ENCODE results near the gene MYL11.

The MYL11 gene

DNA sequence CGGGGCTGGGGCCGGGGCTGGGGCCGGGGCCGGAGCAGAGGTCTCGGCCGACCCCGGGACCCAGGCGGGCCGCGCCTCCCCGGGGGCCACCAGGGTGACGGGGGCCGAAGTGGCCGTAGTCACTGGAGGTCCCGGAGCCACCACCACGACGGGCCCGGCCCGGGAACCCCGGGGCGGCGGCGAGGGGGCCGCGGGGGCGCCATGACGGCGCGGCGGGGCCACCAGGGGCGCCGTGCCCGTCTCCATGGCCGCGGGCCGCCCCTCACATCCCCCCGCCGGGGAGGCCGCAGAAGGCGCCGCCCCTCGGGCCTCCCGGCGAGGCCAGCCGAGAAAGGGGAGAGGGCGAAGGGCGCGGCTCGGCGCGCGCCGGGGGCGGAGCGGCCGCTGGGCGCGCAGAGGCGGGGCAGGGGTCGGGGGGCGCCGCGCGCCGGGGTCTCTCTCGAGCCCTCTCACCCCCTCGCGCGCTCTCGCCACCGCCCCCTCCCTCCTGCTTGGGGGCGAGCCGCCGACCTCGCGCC is 4.6 kb upstream of the MYL11 start:
- H3K9me3 ChIP-seq (ENCODE audit: insufficient read depth, low read length, severe bottlenecking): no peaks in the 10 kb centered on the region
- no peak for ATAC-seq (ENCODE audit: insufficient read depth, low read depth)

DNA sequence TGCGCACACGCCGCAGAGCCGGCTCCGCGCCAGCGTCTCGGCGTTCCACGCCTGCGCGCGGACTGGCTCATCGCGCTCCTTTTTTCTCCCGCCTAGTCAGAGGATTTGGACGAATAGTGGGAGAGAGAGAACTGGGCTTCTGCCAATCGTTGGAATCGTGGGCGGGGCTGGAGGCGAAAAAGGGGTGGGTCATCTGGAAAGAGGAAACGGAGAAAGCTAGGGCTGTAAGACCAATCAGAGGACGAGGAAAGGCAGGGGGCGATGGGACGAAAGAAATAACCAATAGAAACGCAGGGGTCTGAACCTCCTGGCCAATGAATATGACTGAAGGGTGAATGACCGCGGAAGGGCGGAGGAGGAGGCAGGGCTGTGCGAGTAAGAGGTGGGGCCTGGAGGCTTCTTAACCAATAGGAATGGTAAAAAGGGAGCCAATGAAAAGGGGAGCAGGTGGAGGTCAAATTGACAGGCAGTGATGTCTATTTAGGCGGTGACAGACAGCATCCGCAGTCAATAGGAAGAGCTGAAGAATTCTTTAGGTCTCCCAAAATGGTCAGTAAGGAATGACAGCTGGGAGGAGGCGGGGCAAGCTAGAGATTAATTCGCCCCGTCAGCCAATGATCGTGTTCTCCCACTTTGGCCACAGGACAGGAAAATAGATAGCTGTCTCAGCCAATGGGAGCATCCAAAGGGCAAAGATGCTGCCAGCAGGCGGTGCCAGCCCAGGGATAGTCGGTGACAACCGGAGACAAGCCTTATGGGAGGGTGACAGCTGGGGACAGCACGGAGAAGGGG is 4.0 kb upstream of the MYL11 start, which contains the start of gene TBC1D10B:
Gene TBC1D10B, minus strand, starts transcription at position 39 of the 792 bp plus-strand sequence. CDS start 311 bp downstream, outside the sequence.
- H3K27me3 ChIP-seq (ENCODE audit: insufficient read depth, low read length, poor library complexity): no peaks in the 10 kb centered on the region
- H3K4me2 ChIP-seq (ENCODE audit: insufficient read depth, low read length): peak within 1 kb of the TSS; percentile 86
- peaks cover 24% of the 10 kb centered on the region for H4K20me1 ChIP-seq (ENCODE audit: insufficient read depth, low read length)
- H3K4me1 ChIP-seq (ENCODE audit: insufficient read depth, low read length): peaks cover 46% of the 10 kb centered on the region
- ATAC-seq (ENCODE audit: insufficient read depth, low read depth) (peak; percentile 83), DNase-seq (peak; percentile 100)
- peaks cover 43% of the 10 kb centered on the region for H3K79me2 ChIP-seq (ENCODE audit: insufficient read depth, low read length)
- peak within 1 kb of the TSS; percentile 73 to 76 for H3K4me3 ChIP-seq (ENCODE audit: low read depth in 1 of 2, low read length in 2 of 2)
- peak within 1 kb of the TSS; percentile 52 for H2AFZ ChIP-seq (ENCODE audit: low read depth, low read length)
- H3K9me3 ChIP-seq (ENCODE audit: insufficient read depth, low read length, severe bottlenecking): no peaks in the 10 kb centered on the region
- peak within 1 kb of the TSS; percentile 82 for H3K27ac ChIP-seq (ENCODE audit: low read length)
- H3K36me3 ChIP-seq (ENCODE audit: insufficient read depth, low read length): peaks cover 21% of the 10 kb centered on the region
- TF ChIP-seq, protein P1, sequence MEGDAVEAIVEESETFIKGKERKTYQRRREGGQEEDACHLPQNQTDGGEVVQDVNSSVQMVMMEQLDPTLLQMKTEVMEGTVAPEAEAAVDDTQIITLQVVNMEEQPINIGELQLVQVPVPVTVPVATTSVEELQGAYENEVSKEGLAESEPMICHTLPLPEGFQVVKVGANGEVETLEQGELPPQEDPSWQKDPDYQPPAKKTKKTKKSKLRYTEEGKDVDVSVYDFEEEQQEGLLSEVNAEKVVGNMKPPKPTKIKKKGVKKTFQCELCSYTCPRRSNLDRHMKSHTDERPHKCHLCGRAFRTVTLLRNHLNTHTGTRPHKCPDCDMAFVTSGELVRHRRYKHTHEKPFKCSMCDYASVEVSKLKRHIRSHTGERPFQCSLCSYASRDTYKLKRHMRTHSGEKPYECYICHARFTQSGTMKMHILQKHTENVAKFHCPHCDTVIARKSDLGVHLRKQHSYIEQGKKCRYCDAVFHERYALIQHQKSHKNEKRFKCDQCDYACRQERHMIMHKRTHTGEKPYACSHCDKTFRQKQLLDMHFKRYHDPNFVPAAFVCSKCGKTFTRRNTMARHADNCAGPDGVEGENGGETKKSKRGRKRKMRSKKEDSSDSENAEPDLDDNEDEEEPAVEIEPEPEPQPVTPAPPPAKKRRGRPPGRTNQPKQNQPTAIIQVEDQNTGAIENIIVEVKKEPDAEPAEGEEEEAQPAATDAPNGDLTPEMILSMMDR (IDR thresholded peaks at IDR 0.05; ENCODE audit: borderline replicate concordance, extremely low read depth, low read length, poor library complexity, severe bottlenecking): peak; percentile 59
- no peak for TF ChIP-seq EZH2 (IDR thresholded peaks at IDR 0.05; ENCODE audit: borderline replicate concordance, low read depth, low read length, severe bottlenecking)
- H3K9ac ChIP-seq (ENCODE audit: low read depth, low read length): peak within 1 kb of the TSS; percentile 77

More for the DNA sequence above, 4.6 kb upstream of the MYL11 start:
- H2AFZ ChIP-seq (ENCODE audit: low read depth, low read length): peak overlapping the region; percentile 15; the same call in 1 of the 2 replicates
- no peak for DNase-seq
- peaks cover 28% of the 10 kb centered on the region for H4K20me1 ChIP-seq (ENCODE audit: insufficient read depth, low read length)
- peaks cover 27% of the 10 kb centered on the region for H3K36me3 ChIP-seq (ENCODE audit: insufficient read depth, low read length)
- H3K9ac ChIP-seq (ENCODE audit: low read depth, low read length): peak overlapping the region; percentile 77
- peak overlapping the region; percentile 73 to 76; a peak in 3 of 4 replicates for H3K4me3 ChIP-seq (ENCODE audit: low read depth in 1 of 2, low read length in 2 of 2)
- peaks cover 50% of the 10 kb centered on the region for H3K79me2 ChIP-seq (ENCODE audit: insufficient read depth, low read length)
- peak overlapping the region; percentile 86 for H3K4me2 ChIP-seq (ENCODE audit: insufficient read depth, low read length)
- TF ChIP-seq EZH2 (IDR thresholded peaks at IDR 0.05; ENCODE audit: borderline replicate concordance, low read depth, low read length, severe bottlenecking): no peak
- TF ChIP-seq, protein P1 (IDR thresholded peaks at IDR 0.05; ENCODE audit: borderline replicate concordance, extremely low read depth, low read length, poor library complexity, severe bottlenecking): peak; percentile 36
- peak overlapping the region; percentile 46 for H3K27ac ChIP-seq (ENCODE audit: low read length)
- peaks cover 51% of the 10 kb centered on the region for H3K4me1 ChIP-seq (ENCODE audit: insufficient read depth, low read length)
- H3K27me3 ChIP-seq (ENCODE audit: insufficient read depth, low read length, poor library complexity): no peaks in the 10 kb centered on the region

DNA sequence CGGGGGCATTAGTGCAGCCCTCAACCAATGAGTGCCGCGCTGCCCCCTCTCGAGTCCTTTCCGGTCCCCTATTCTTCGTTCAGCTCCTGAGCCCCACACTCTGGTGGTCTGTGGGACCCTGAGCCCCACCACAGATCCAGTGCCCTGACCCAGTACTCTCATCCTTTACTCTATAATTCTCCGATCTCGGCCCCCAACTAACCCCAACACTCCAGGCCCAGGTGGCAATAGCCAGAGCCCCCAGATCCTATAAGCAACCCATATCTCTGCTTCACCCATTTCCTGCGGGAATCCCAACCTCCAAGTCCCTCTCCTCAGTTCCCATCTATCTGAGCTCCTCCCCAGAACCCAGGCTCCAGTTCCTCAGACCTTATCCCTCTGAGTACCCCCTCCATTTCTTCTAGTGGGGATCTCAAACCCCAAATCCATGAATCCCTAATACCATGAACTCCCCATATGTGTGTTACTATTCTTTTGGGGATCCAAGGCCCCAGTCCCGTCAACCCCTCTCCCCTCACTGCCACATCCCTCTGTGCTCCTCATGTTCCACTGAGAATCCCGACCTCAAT is 3.3 kb upstream of the MYL11 start:
- Histone ChIP-seq H3K4me2 (ENCODE audit: insufficient read depth, low read length) (peak overlapping the region; percentile 71), H3K36me3 (ENCODE audit: insufficient read depth, low read length) (peaks cover 17% of the 10 kb centered on the region), H3K4me3 (ENCODE audit: low read depth in 1 of 2, low read length in 2 of 2) (peak overlapping the region; percentile 20 to 56; a peak in 3 of 4 replicates), H2AFZ (ENCODE audit: low read depth, low read length) (peak overlapping the region; percentile 52), H3K27ac (ENCODE audit: low read length) (peak overlapping the region; percentile 82), H3K9me3 (ENCODE audit: insufficient read depth, low read length, severe bottlenecking) (no peaks in the 10 kb centered on the region), H3K9ac (ENCODE audit: low read depth, low read length) (peak overlapping the region; percentile 64), H4K20me1 (ENCODE audit: insufficient read depth, low read length) (peaks cover 24% of the 10 kb centered on the region), H3K27me3 (ENCODE audit: insufficient read depth, low read length, poor library complexity) (no peaks in the 10 kb centered on the region), H3K79me2 (ENCODE audit: insufficient read depth, low read length) (peaks cover 39% of the 10 kb centered on the region), H3K4me1 (ENCODE audit: insufficient read depth, low read length) (peaks cover 45% of the 10 kb centered on the region)
- no peak for TF ChIP-seq EZH2 (IDR thresholded peaks at IDR 0.05; ENCODE audit: borderline replicate concordance, low read depth, low read length, severe bottlenecking)
- TF ChIP-seq, protein P1 (IDR thresholded peaks at IDR 0.05; ENCODE audit: borderline replicate concordance, extremely low read depth, low read length, poor library complexity, severe bottlenecking): peak; percentile 1
- DNase-seq (no peak), ATAC-seq (ENCODE audit: insufficient read depth, low read depth) (no peak)
